ENCODE data around the gene ATG101.
A peak's percentile ranks its signal among the peaks of the same experiment; 100 is the strongest.

DNA sequence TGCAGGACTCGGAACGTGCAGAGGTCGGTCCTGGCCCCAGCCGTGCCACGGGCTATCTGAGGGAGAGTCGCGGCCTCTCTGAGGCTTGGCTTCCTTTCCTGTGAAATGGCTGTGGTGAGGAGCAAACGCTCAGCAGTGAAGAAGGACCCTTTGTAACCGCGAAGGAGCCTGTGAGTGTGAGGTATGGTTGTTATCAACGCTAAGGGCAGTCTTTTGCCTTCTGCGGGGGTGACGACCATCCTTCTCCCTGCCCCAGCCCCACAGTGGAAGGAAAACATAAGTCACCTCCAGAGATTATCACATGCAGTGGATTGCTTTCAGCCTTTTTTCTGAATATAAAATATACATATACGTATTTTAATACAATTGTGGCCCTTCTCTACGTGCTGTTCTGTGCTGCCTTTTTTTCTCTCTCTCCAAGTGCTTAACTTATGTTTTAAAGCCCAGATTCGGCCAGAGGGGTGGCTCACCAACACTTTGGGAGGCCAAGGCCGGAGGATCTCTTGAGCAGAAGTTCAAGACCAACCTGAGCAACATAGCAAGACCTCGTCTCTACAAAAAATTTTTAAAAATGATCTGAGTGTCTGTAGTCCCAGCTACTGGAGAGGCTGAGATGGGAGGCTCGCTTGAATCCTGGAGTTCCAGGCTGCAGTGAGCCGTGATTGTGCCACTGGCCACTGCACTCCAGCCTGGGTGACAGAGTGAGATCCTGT is 45.6 kb upstream of the ATG101 start:
- TF ChIP-seq, protein P1, sequence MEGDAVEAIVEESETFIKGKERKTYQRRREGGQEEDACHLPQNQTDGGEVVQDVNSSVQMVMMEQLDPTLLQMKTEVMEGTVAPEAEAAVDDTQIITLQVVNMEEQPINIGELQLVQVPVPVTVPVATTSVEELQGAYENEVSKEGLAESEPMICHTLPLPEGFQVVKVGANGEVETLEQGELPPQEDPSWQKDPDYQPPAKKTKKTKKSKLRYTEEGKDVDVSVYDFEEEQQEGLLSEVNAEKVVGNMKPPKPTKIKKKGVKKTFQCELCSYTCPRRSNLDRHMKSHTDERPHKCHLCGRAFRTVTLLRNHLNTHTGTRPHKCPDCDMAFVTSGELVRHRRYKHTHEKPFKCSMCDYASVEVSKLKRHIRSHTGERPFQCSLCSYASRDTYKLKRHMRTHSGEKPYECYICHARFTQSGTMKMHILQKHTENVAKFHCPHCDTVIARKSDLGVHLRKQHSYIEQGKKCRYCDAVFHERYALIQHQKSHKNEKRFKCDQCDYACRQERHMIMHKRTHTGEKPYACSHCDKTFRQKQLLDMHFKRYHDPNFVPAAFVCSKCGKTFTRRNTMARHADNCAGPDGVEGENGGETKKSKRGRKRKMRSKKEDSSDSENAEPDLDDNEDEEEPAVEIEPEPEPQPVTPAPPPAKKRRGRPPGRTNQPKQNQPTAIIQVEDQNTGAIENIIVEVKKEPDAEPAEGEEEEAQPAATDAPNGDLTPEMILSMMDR (IDR thresholded peaks at IDR 0.05): peak in 1 of 3 experiments; percentile 1
- TF ChIP-seq POLR2AphosphoS5 (IDR thresholded peaks at IDR 0.05): no peak
- no peak for TF ChIP-seq POLR2A (IDR thresholded peaks at IDR 0.05; ENCODE audit: low read depth)
- TF ChIP-seq EP300 (IDR thresholded peaks at IDR 0.05): no peak

Measured in esophagus muscularis mucosa (tissue), 4 donors.